Measurements from ENCODE around the gene TBC1D24. TPM values are rescaled to one million over a fixed set of nuclear protein-coding genes. Genes with fewer than 3 reads are reported as not detected.

Gene TBC1D24
- total RNA-seq, 1 donor from 2014 or later = 4.7 TPM

GRCh38 chr16:2520784-2521531 lies 46.0 kb downstream of the TBC1D24 start:
- peak; percentile 30 for DNase-seq (ENCODE audit: low read depth)
- H3K27me3 ChIP-seq (ENCODE audit: control insufficient read depth, insufficient read depth, low read length) = no peaks in the 10 kb centered on the region
- no peak for FAIRE-seq

DNA sequence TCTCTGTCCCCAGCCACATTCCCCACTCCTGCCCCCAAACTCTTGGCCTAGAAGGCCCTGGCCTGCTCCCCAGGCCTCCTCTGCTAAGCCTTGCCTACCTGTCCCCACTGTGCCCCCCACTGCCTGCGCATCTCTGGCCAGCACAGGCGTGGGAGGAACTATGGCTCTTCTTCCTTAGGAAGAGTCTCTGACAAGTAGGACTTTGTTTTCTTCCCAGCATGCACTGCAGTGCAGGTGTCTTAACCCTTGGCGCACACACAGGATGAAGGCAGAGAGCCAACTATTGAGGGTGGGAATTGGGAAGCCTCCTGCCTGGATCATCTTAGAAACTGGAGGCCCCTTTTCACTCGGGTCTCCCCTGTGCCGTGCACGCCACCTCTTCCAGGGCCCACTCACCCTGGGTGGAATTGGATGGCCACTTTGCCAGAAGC lies 48.9 kb downstream of the TBC1D24 start:
- FAIRE-seq (no peak), DNase-seq (ENCODE audit: low read depth) (no peak)
- no peak overlapping the region for H3K4me3 ChIP-seq (ENCODE audit: low read depth, low read length)
- H3K27me3 ChIP-seq (ENCODE audit: control insufficient read depth, insufficient read depth, low read length) = no peaks in the 10 kb centered on the region
- peaks cover 28% of the 10 kb centered on the region for H3K36me3 ChIP-seq (ENCODE audit: control insufficient read depth, insufficient read depth, low read length)
- TF ChIP-seq, protein P1, sequence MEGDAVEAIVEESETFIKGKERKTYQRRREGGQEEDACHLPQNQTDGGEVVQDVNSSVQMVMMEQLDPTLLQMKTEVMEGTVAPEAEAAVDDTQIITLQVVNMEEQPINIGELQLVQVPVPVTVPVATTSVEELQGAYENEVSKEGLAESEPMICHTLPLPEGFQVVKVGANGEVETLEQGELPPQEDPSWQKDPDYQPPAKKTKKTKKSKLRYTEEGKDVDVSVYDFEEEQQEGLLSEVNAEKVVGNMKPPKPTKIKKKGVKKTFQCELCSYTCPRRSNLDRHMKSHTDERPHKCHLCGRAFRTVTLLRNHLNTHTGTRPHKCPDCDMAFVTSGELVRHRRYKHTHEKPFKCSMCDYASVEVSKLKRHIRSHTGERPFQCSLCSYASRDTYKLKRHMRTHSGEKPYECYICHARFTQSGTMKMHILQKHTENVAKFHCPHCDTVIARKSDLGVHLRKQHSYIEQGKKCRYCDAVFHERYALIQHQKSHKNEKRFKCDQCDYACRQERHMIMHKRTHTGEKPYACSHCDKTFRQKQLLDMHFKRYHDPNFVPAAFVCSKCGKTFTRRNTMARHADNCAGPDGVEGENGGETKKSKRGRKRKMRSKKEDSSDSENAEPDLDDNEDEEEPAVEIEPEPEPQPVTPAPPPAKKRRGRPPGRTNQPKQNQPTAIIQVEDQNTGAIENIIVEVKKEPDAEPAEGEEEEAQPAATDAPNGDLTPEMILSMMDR (IDR thresholded peaks at IDR 0.05; ENCODE audit: insufficient read depth, low read length, severe bottlenecking) = no peak

More at GRCh38 chr16:2520784-2521531, 46.0 kb downstream of the TBC1D24 start:
- Histone ChIP-seq H3K4me3 (ENCODE audit: low read depth, low read length) (peak overlapping the region; percentile 55), H3K36me3 (ENCODE audit: control insufficient read depth, insufficient read depth, low read length) (peaks cover 31% of the 10 kb centered on the region)
- TF ChIP-seq, protein P1 (IDR thresholded peaks at IDR 0.05; ENCODE audit: insufficient read depth, low read length, severe bottlenecking) = no peak

DNA sequence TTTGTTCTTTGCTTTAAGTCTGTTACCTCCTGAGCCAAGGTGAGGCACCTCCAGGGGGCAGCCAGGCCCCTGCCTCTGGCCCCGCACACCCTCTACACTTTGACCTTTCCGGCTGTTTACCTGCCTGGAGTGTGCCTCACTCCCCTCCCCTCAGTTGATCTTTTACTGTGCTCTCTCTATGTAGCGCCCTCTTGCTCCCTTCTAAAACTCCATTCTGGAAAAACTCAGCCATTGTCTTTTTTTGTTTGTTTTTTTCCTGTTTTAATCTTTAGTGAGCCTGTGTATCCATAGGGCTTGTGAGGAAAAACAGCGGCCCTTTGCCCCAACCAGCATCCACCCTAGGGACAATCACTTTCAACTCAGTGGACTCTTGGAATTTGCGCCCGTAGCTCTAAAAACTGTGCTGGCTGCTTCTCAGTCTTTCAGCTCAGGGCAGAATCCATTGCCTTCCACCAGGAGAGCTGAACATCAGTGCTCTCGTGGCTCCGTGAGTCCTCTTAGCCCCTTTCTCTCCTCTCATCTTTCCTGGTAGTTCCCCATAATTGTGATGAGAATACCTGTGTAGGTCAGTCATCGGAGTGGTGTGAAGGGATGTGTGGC lies 49.5 kb downstream of the TBC1D24 start:
- no peaks in the 10 kb centered on the region for H3K27me3 ChIP-seq (ENCODE audit: control insufficient read depth, insufficient read depth, low read length)
- H3K4me3 ChIP-seq (ENCODE audit: low read depth, low read length) = no peak overlapping the region
- H3K36me3 ChIP-seq (ENCODE audit: control insufficient read depth, insufficient read depth, low read length) = peaks cover 24% of the 10 kb centered on the region

DNA sequence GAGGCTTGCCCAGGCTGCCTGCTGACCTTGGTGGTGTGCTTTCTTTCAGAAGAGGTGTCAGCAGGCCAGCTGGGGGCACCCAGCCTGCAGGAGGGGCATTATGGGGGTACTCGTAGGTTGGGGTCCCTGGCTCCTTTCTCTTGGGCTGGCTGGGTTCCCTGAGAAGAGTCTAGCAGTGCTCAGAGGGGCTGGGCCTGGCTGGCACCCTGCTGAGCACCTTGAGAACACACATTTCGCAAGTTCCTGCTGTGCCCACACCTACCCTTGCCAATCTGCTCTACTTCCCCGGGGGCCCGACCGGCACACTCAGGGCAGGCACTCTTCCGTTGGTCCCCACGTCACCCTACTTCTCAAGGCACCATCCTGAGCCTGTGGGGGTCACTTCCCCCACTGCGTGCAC lies 51.2 kb downstream of the TBC1D24 start:
- Histone ChIP-seq H3K27me3 (ENCODE audit: control insufficient read depth, insufficient read depth, low read length) (no peaks in the 10 kb centered on the region), H3K4me3 (ENCODE audit: low read depth, low read length) (no peak overlapping the region), H3K36me3 (ENCODE audit: control insufficient read depth, insufficient read depth, low read length) (peaks cover 22% of the 10 kb centered on the region)
- DNase-seq (ENCODE audit: low read depth) = no peak
- TF ChIP-seq, protein P1 (IDR thresholded peaks at IDR 0.05; ENCODE audit: insufficient read depth, low read length, severe bottlenecking) = no peak
- no peak for FAIRE-seq

More for the DNA sequence above, 49.5 kb downstream of the TBC1D24 start:
- DNase-seq (ENCODE audit: low read depth) (no peak), FAIRE-seq (no peak)
- TF ChIP-seq, protein P1 (IDR thresholded peaks at IDR 0.05; ENCODE audit: insufficient read depth, low read length, severe bottlenecking) = no peak

DNA sequence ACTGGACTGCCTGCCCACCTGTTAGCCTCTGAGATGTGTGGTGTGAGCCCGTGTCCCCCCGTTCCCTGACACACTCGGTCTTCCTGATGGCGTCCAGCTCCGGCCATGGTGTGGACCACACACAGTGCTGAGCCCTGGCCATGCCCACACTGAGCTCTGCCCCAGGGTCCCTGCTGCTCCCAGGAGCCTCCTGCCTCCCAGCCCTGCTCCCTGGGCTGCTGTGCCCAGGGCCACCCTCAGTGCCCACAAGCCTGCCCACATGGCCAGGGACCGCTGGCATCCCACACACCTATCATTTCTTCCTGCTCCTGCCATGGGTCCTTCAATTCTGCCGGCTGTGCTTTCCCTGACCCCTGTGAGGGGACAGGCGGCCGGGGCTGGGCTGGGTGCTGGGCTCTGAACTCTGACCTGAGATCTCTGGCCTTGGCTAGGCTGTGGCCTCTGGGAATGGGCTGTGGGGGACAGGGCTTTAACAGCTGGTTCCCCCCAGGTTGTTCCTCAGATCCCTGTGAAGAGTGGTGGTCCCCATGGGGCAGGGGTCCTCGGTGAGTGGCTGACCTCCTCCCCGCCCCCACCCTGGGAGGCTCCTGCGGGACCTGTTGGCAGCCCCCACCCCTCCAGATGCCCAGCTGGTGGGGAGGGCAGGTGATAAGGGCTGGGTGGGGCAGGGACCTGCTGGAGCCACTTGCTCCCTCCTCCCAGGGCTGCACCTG lies 52.3 kb downstream of the TBC1D24 start:
- H3K27me3 ChIP-seq (ENCODE audit: control insufficient read depth, insufficient read depth, low read length) = no peaks in the 10 kb centered on the region
- FAIRE-seq = no peak
- DNase-seq (ENCODE audit: low read depth) = no peak
- no peak overlapping the region for H3K4me3 ChIP-seq (ENCODE audit: low read depth, low read length)
- TF ChIP-seq, protein P1 (IDR thresholded peaks at IDR 0.05; ENCODE audit: insufficient read depth, low read length, severe bottlenecking) = no peak
- peaks cover 19% of the 10 kb centered on the region for H3K36me3 ChIP-seq (ENCODE audit: control insufficient read depth, insufficient read depth, low read length)
